Measurements from ENCODE around the gene C6orf141.
"Not testable (repeated sequence)": the region's sequence is repeated elsewhere in the genome, so short reads cannot be mapped to it uniquely, and the experiment has no call there.

The C6orf141 gene

DNA sequence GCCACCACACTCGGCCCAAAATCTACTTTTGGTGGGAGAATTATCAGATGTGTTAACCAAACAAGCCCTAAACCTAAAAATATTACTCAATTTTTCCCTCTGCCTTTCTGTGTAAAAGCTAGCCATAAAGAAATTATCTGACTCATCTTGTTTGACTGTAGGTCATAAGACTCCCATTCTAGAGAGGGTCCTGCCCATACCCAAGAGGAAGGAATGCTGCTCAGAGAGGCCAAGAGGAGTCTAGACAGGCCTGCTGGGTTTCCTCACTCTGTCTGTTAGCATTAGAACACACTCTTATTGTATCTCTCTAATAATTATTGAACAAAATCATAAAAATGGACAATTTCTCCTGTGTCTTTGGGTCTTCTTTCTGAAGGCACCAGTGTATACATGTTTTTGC, 26.1 kb downstream of the C6orf141 start:
- TF ChIP-seq, protein P1, sequence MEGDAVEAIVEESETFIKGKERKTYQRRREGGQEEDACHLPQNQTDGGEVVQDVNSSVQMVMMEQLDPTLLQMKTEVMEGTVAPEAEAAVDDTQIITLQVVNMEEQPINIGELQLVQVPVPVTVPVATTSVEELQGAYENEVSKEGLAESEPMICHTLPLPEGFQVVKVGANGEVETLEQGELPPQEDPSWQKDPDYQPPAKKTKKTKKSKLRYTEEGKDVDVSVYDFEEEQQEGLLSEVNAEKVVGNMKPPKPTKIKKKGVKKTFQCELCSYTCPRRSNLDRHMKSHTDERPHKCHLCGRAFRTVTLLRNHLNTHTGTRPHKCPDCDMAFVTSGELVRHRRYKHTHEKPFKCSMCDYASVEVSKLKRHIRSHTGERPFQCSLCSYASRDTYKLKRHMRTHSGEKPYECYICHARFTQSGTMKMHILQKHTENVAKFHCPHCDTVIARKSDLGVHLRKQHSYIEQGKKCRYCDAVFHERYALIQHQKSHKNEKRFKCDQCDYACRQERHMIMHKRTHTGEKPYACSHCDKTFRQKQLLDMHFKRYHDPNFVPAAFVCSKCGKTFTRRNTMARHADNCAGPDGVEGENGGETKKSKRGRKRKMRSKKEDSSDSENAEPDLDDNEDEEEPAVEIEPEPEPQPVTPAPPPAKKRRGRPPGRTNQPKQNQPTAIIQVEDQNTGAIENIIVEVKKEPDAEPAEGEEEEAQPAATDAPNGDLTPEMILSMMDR (conservative IDR thresholded peaks at IDR 0.05; ENCODE audit: low read length), result no peak
- H3K4me3 ChIP-seq (ENCODE audit: low read length), result no peak overlapping the region
- no peak for DNase-seq (ENCODE audit: low read depth)

DNA sequence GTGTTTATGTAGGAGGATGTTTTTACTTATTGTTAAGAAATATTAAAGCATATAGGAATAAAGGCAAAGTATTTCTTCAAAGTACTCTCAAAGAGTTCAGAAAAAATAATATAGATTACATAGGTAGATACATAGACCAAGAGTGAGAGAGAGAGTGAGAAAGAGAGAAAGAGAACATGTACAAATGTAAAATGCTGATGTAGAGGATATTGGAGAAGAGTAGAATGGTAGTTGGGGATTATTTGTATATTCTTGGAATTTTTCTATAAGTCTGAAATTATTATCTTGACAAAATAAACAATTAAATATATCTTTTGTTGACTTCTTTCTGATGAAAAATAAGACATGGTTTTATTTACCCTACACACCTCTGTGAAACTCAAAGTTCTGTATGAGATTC, 29.2 kb downstream of the C6orf141 start:
- TF ChIP-seq, protein P1 (conservative IDR thresholded peaks at IDR 0.05; ENCODE audit: low read length), result no peak
- no peak overlapping the region for H3K4me3 ChIP-seq (ENCODE audit: low read length)
- DNase-seq (ENCODE audit: low read depth), result no peak

DNA sequence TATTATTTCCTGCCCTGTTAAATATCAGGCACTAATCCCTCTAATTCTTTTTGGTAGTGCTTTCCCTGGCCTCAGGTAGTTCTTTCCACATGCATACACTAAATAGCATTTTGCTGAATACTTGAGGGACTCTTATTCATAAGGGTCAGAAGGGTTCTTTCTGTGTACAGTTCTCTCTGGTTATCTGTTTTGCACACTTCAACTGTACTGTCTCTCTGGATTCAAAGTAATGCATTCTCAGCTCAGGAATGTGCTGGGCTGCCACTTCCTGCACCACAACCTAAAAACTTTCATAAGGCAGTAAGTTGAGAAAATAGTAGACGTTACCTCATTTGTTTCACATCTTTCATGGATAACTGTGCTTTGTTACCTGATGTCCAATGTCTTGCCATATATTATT, 32.1 kb downstream of the C6orf141 start:
- TF ChIP-seq, protein P1 (conservative IDR thresholded peaks at IDR 0.05; ENCODE audit: low read length), result no peak
- no peak for DNase-seq (ENCODE audit: low read depth)
- no peak overlapping the region for H3K4me3 ChIP-seq (ENCODE audit: low read length)

DNA sequence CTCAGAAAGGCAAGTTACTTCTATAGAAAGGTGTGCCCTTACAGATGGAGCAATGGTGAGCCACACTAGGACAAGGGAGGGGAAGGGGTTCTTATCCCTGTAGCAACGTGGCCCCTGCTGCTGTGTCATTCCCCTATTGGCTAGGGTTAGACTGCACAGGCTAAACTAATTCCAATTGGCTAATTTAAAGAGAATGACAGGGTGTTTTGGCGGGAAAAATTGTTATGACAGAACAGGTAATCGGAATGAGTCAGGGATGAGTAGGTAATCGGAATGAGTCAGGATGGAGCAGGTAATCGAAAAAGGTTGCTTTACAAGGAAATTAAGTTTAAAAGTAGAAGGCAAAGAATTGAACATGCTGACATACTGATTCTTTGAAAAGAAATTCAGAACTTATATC, 36.8 kb downstream of the C6orf141 start:
- DNase-seq (ENCODE audit: low read depth); H3K4me3 ChIP-seq (ENCODE audit: low read length): not testable (repeated sequence)

Measured in AG10803 (cell line).